AG04450 (cell line): ENCODE data around the gene IQCH. TPM values are rescaled to one million over a fixed set of nuclear protein-coding genes. Genes with fewer than 3 reads are reported as not detected.

Experiments
- CTCF ChIA-PET: fragments of 300-600, 350-600 bp; formaldehyde crosslinking; extraction: SDS; loops from one replicate; lab custom pipeline; 2022; ENCODE audit warnings: antibody characterized with exemption, inconsistent platforms; lab: Charles Lee
- POLR2A ChIA-PET: fragments of 350-600 bp; formaldehyde crosslinking; extraction: SDS; loops from one replicate; lab custom pipeline; 2021; ENCODE audit warnings: antibody characterized with exemption, inconsistent platforms; lab: Yijun Ruan, JAX
- DNase-seq: peaks from one replicate; pipeline ENCODE4 v3.0.0-alpha.2; 2011; ENCODE audit warnings: low read depth, low spot score
- H3K27ac ChIP-seq: one replicate; pipeline ENCODE4 v1.5.1; 2012; ENCODE audit warnings: low read depth, low read length, control low read depth
- H3K27me3 ChIP-seq: one replicate; pipeline ENCODE4 v1.6.0; 2012; ENCODE audit warnings: low read length; ENCODE audit not compliant: control insufficient read depth, insufficient read depth
- H3K4me3 ChIP-seq: 2 replicates; pipeline ENCODE4 v1.5.1; 2011; ENCODE audit warnings: mild to moderate bottlenecking, low read depth, low read length, control low read depth
- H3K9me3 ChIP-seq: 2 replicates; pipeline ENCODE4 v1.5.1; 2012; ENCODE audit warnings: low read length; ENCODE audit not compliant: control insufficient read depth, insufficient read depth
- polyA plus RNA-seq: library from polyadenylated mRNA; depleted of rRNA; stranded (reverse); fragments of >200 nt; gene quantifications from 2 replicates; pipeline ENCODE4 v1.2.3, GENCODE V29; 2011
- TF ChIP-seq, protein P1 (sequence below): IDR thresholded peaks from 2 replicates; pipeline ENCODE4 v1.5.1; 2011; ENCODE audit warnings: low read depth, low read length, control low read depth, inconsistent platforms

The IQCH gene
- polyA plus RNA-seq, 1 experiment = 0.95 TPM

DNA sequence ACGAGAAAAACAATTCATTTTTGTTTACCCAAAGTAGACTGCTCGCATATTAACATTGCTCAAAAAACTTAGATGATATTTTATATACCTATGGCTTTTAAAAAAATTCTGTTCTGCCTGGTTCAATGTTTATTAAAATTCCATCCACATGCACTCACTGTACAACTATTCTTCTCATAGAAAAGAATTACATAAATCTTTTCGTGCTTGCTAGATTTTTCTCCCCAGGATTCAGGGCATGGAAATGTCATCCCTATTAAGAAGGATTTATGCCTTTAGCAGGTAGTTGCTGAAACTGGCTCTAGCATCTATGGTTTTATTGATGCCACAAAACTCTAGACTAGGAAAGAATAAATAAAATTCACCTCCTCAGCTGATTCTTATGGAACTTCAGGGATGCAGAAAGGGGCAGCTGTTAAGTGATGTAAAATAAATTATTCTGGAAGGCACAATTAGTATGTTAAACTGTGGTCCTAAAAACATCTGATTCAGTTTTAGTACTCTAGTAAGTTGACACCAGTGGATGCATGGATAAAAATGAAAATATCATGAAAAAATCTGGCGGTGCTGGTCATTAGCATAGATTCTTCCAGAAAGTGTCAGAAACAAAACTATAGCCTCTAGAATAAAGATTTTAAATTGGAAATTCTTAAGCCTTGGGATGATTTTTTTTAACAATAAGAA is 41.8 kb upstream of the IQCH start:
- Histone ChIP-seq H3K27ac (no peak overlapping the region), H3K27me3 (no peaks in the 10 kb centered on the region), H3K4me3 (no peak overlapping the region), H3K9me3 (no peaks in the 10 kb centered on the region)
- TF ChIP-seq, protein P1, sequence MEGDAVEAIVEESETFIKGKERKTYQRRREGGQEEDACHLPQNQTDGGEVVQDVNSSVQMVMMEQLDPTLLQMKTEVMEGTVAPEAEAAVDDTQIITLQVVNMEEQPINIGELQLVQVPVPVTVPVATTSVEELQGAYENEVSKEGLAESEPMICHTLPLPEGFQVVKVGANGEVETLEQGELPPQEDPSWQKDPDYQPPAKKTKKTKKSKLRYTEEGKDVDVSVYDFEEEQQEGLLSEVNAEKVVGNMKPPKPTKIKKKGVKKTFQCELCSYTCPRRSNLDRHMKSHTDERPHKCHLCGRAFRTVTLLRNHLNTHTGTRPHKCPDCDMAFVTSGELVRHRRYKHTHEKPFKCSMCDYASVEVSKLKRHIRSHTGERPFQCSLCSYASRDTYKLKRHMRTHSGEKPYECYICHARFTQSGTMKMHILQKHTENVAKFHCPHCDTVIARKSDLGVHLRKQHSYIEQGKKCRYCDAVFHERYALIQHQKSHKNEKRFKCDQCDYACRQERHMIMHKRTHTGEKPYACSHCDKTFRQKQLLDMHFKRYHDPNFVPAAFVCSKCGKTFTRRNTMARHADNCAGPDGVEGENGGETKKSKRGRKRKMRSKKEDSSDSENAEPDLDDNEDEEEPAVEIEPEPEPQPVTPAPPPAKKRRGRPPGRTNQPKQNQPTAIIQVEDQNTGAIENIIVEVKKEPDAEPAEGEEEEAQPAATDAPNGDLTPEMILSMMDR = no peak
- POLR2A ChIA-PET = no interaction called here
- no peak for DNase-seq
- CTCF ChIA-PET = no interaction called here

DNA sequence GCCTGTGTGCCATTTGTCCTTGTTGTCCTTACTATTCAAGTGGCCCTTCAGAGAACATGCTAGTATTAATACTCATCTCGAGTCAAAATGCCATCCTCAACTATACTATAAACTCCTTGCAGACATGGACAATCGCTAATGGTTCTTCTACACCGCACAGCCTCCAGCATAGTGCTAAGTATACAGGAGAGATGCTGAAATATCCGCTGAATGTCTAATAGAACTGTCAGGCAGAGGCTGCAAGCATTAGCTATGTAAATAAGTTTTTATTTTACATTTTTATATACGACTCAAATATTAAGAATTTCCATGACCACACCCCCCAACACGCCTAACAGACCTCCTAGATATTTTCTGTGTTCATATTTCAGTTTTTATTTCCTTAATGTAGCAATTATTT is 39.5 kb upstream of the IQCH start:
- Histone ChIP-seq H3K27me3 (no peaks in the 10 kb centered on the region), H3K27ac (no peak overlapping the region), H3K9me3 (no peaks in the 10 kb centered on the region), H3K4me3 (no peak overlapping the region)
- CTCF ChIA-PET = no interaction called here
- no peak for DNase-seq
- POLR2A ChIA-PET = interaction anchor here (0.7 kb wide), 1 partner anchor 21 kb away, joined by 3 read pairs; no protein-coding TSS in a partner anchor
- TF ChIP-seq, protein P1 = no peak

DNA sequence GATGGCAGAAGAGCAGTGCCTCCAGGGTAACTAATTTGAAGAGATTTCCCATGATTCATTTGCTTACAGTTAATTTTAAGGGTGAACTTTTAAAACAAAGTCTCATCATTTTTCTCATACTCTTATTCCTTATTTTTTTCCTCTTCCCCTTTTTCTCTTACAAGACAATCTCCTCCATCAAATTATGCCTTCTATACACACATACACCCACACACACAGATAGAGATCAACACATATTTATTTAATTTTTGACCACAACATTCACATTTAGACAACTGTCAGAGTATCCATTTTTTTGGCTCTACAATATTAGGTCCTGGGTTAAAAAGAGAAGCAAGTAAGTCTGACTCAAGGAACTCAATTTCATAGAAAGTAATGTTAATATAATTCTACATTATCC is 37.7 kb upstream of the IQCH start:
- POLR2A ChIA-PET = no interaction called here
- CTCF ChIA-PET = no interaction called here
- no peak overlapping the region for H3K27ac ChIP-seq

DNA sequence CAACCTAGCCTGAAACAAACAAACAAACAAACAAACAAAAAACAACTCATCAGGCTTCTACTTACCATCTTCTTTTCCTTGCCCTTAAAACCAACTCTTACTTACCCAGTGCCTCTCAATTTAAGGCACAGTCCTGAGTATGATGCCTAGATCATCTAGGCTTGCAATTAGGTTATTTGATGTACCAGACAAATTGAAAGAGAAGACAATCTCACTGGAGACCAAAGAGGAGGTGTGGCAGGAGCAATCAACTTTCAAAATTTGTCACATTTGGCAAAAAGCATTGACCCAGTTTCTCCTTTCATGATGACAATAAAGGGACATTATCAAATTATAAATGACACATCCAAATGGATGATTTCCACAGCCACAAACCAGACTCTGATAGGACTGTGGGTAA is 36.2 kb upstream of the IQCH start:
- Histone ChIP-seq H3K4me3 (no peak overlapping the region), H3K27ac (no peak overlapping the region), H3K9me3 (no peaks in the 10 kb centered on the region), H3K27me3 (no peaks in the 10 kb centered on the region)
- CTCF ChIA-PET = no interaction called here
- TF ChIP-seq, protein P1 = no peak
- POLR2A ChIA-PET = no interaction called here
- DNase-seq = no peak

More for the DNA sequence above, 37.7 kb upstream of the IQCH start:
- TF ChIP-seq, protein P1 = no peak
- Histone ChIP-seq H3K4me3 (no peak overlapping the region), H3K9me3 (no peaks in the 10 kb centered on the region), H3K27me3 (no peaks in the 10 kb centered on the region)
- no peak for DNase-seq

DNA sequence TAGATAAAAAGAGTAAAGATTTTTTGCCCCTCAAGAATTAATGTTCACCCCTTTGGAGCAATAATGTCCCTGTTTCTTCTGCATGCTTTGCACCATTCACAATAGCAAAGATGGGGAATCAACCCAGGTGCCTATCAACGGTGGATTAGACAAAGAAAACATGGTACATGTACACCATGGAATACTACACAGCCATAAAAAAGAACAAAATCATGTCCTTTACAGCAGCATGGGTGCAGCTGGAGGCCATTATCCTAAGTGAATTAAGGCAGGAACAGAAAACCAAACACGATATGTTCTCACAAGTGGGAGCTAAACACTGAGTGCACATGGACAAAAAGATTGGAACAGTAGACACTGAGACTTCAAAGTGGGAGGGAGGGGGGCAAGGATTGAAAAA is 35.3 kb upstream of the IQCH start:
- Histone ChIP-seq H3K9me3 (no peaks in the 10 kb centered on the region), H3K27me3 (no peaks in the 10 kb centered on the region), H3K27ac (no peak overlapping the region), H3K4me3 (no peak overlapping the region)
- TF ChIP-seq, protein P1 = no peak
- no peak for DNase-seq
- CTCF ChIA-PET = no interaction called here
- POLR2A ChIA-PET = no interaction called here
